IMR-90 (cell line): ENCODE results near the gene ZNF622. TPM values are rescaled to one million over a fixed set of nuclear protein-coding genes. Genes with fewer than 3 reads are reported as not detected.

ENCODE experiments used
- ATAC-seq: fragments of 200-7000 bp; cut with Tn5 transposase; 2 replicates; pipeline ENCODE4 v1.9.1; 2020; ENCODE audit warnings: low read depth, mild to moderate bottlenecking, moderate library complexity
- BruUV-seq: library from RNA; stranded (reverse); fragments of 400-500 nt; replicated peaks from 2 replicates; lab custom pipeline; 2021; lab: Mats Ljungman, UMichigan
- CTCF ChIA-PET: fragments of 300-600 bp; formaldehyde crosslinking; extraction: SDS; loops from one replicate; lab custom pipeline; 2021; ENCODE audit warnings: antibody characterized with exemption; lab: Yijun Ruan, JAX
- POLR2A ChIA-PET: fragments of 300-600 bp; sonication (Branson Sonifier 250); formaldehyde crosslinking; loops from one replicate; lab custom pipeline; 2022; ENCODE audit warnings: antibody characterized with exemption; ENCODE audit not compliant: unreplicated experiment; lab: Charles Lee
- DNase-seq: peaks from one replicate; pipeline ENCODE4 v3.0.0; 2013
- H2AFZ ChIP-seq: replicated peaks from 2 replicates; pipeline ENCODE3; 2013; ENCODE audit warnings: low read length, mild to moderate bottlenecking; ENCODE audit not compliant: poor library complexity
- H2AK5ac ChIP-seq: 2 replicates; pipeline ENCODE4 v1.6.1; 2013; ENCODE audit warnings: low read depth, low read length, inconsistent platforms
- H2AK9ac ChIP-seq: replicated peaks from 2 replicates; pipeline ENCODE3; 2013; ENCODE audit warnings: mild to moderate bottlenecking, low read depth, low read length, moderate library complexity; ENCODE audit not compliant: poor library complexity
- H2BK120ac ChIP-seq: 2 replicates; pipeline ENCODE4 v1.6.1; 2013; ENCODE audit warnings: low read depth, low read length, inconsistent platforms
- H2BK15ac ChIP-seq: 3 replicates; pipeline ENCODE4 v1.6.1; 2013; ENCODE audit warnings: low read depth, low read length, inconsistent platforms
- H2BK20ac ChIP-seq: 2 replicates; pipeline ENCODE4 v1.6.1; 2013; ENCODE audit warnings: low read depth, mild to moderate bottlenecking, inconsistent platforms, low read length, moderate library complexity
- H2BK5ac ChIP-seq: 2 replicates; pipeline ENCODE4 v1.6.1; 2013; ENCODE audit warnings: mild to moderate bottlenecking, low read depth, low read length, inconsistent platforms; ENCODE audit not compliant: poor library complexity, severe bottlenecking
- H3K14ac ChIP-seq: replicated peaks from 2 replicates; pipeline ENCODE4 v1.6.1; 2013; ENCODE audit warnings: low read depth, low read length, inconsistent platforms
- H3K18ac ChIP-seq: 2 replicates; pipeline ENCODE4 v1.6.1; 2013; ENCODE audit warnings: low read depth, low read length, control low read depth
- H3K23ac ChIP-seq: 2 replicates; pipeline ENCODE4 v1.6.1; 2013; ENCODE audit warnings: low read depth, low read length, inconsistent platforms
- H3K27ac ChIP-seq: 2 replicates; pipeline ENCODE4 v1.5.1; 2013; ENCODE audit warnings: mild to moderate bottlenecking, control low read depth, low read length; ENCODE audit not compliant: insufficient read depth
- H3K27me3 ChIP-seq: 2 replicates; pipeline ENCODE4 v1.6.1; 2013; ENCODE audit warnings: low read length; ENCODE audit not compliant: control insufficient read depth, insufficient read depth
- H3K36me3 ChIP-seq: 2 replicates; pipeline ENCODE4 v1.6.1; 2013; ENCODE audit warnings: low read length, mixed read lengths; ENCODE audit not compliant: control insufficient read depth, insufficient read depth
- H3K4ac ChIP-seq: 2 replicates; pipeline ENCODE4 v1.6.1; 2013; ENCODE audit warnings: low read depth, low read length, inconsistent platforms
- H3K4me1 ChIP-seq: 2 replicates; pipeline ENCODE4 v1.6.1; 2013; ENCODE audit warnings: low read length, mixed read lengths; ENCODE audit not compliant: control insufficient read depth, insufficient read depth
- H3K4me2 ChIP-seq: 2 replicates; pipeline ENCODE4 v1.6.1; 2013; ENCODE audit warnings: low read depth, mild to moderate bottlenecking, control low read depth, low read length, moderate library complexity
- H3K4me3 ChIP-seq: 2 replicates; pipeline ENCODE4 v1.5.1; 2013; ENCODE audit warnings: low read depth, mild to moderate bottlenecking, control low read depth, low read length, moderate library complexity; ENCODE audit not compliant: insufficient read depth
- H3K56ac ChIP-seq: 2 replicates; pipeline ENCODE4 v1.6.1; 2013; ENCODE audit warnings: low read length, inconsistent platforms; ENCODE audit not compliant: insufficient read depth; ENCODE audit errors: extremely low read depth
- H3K79me1 ChIP-seq, 2 experiments: 2 replicates each; pipeline ENCODE4 v1.6.1; 2013; ENCODE audit warnings: low read length in 2 of 2, inconsistent platforms in 1 of 2, low read depth in 1 of 2
- H3K9ac ChIP-seq: 2 replicates; pipeline ENCODE4 v1.6.1; 2013; ENCODE audit warnings: low read depth, low read length, control low read depth
- H3K9me1 ChIP-seq: 2 replicates; pipeline ENCODE4 v1.6.1; 2013; ENCODE audit warnings: low read length, inconsistent platforms; ENCODE audit not compliant: insufficient read depth
- H3K9me3 ChIP-seq: 2 replicates; pipeline ENCODE4 v1.6.1; 2013; ENCODE audit warnings: low read length; ENCODE audit not compliant: control insufficient read depth, insufficient read depth
- H4K20me1 ChIP-seq: 2 replicates; pipeline ENCODE4 v1.6.1; 2013; ENCODE audit warnings: low read length, inconsistent platforms; ENCODE audit not compliant: insufficient read depth
- H4K5ac ChIP-seq: 2 replicates; pipeline ENCODE4 v1.6.1; 2013; ENCODE audit warnings: mild to moderate bottlenecking, low read depth, low read length, control low read depth
- H4K8ac ChIP-seq, 2 experiments: 2 replicates each; pipeline ENCODE4 v1.6.1; 2013; ENCODE audit warnings: low read depth in 2 of 2, low read length in 2 of 2, control low read depth in 1 of 2, inconsistent platforms in 1 of 2
- H4K91ac ChIP-seq: 2 replicates; pipeline ENCODE4 v1.6.1; 2013; ENCODE audit warnings: low read depth, low read length, inconsistent platforms; ENCODE audit not compliant: insufficient read depth
- BHLHE40 ChIP-seq: fragments of 150-350 bp; IDR thresholded peaks from 2 replicates; pipeline ENCODE4 v1.6.1; 2016; ENCODE audit warnings: mild to moderate bottlenecking, low read depth, low read length
- CEBPB ChIP-seq: IDR thresholded peaks from 2 replicates; pipeline ENCODE4 v1.6.1; 2012; ENCODE audit warnings: low read depth, low read length, improper control_type of control experiment
- FOS ChIP-seq: fragments of 150-350 bp; IDR thresholded peaks from 2 replicates; pipeline ENCODE4 v1.6.1; 2016; ENCODE audit warnings: low read depth, low read length
- MAZ ChIP-seq: IDR thresholded peaks from 2 replicates; pipeline ENCODE4 v1.6.1; 2012; ENCODE audit warnings: low read depth, mild to moderate bottlenecking, low read length, improper control_type of control experiment, moderate library complexity, borderline replicate concordance
- NFE2L2 ChIP-seq: fragments of 150-350 bp; IDR thresholded peaks from 2 replicates; pipeline ENCODE4 v1.6.1; 2016; ENCODE audit warnings: low read depth, mild to moderate bottlenecking, low read length
- POLR2A ChIP-seq: IDR thresholded peaks from 2 replicates; pipeline ENCODE4 v1.6.1; 2012; ENCODE audit warnings: mild to moderate bottlenecking, low read depth, low read length
- RAD21 ChIP-seq: IDR thresholded peaks from 2 replicates; pipeline ENCODE4 v1.6.1; 2012; ENCODE audit warnings: low read length, improper control_type of control experiment
- RFX5 ChIP-seq: IDR thresholded peaks from 2 replicates; pipeline ENCODE4 v1.8.0; 2012; ENCODE audit warnings: low read depth, mild to moderate bottlenecking, low read length, moderate library complexity
- WGBS, 2 experiments: methylation state at CpG; one replicate each; pipeline versions ENCODE4 v1.1.5 to v1.1.7; 2013; ENCODE audit warnings: missing lambda C conversion rate in 2 of 2; ENCODE audit not compliant: insufficient read length in 1 of 2; ENCODE audit errors: extremely low coverage in 2 of 2; 5-methylcytosine and 5-hydroxymethylcytosine counted together
- dilution Hi-C: fragments of 300-500 bp; cut with HindIII; formaldehyde crosslinking; loops from one replicate; pipeline ENCODE4 v1.14.3; 2018; ENCODE audit warnings: low sequenced_read_pairs; ENCODE audit not compliant: unreplicated experiment
- in situ Hi-C: fragments of 300-500 bp; cut with MboI; formaldehyde crosslinking; loops from 3 replicates; pipeline ENCODE4 v1.14.3; 2019; ENCODE audit warnings: low sequenced_read_pairs, inconsistent platforms, mixed read lengths
- intact Hi-C: fragments of 100-400 bp; cut with micrococcal nuclease; formaldehyde crosslinking; loops from 2 replicates; pipeline ENCODE4 v1.10.0; 2022
- polyA plus RNA-seq, 3 experiments: library from polyadenylated mRNA; depleted of rRNA; stranded (reverse); fragments of >200 nt; gene quantifications; 2 replicates each; pipeline ENCODE4 v1.2.3, GENCODE V29; 2012; ENCODE audit warnings: low replicate concordance in 1 of 3
- total RNA-seq: library from RNA; depleted of rRNA; stranded (reverse); fragments of >200 nt; gene quantifications from 2 replicates; pipeline ENCODE4 v1.2.3, GENCODE V29; 2012
- TF ChIP-seq, protein P1 (sequence below): fragments of 150-350 bp; IDR thresholded peaks from 2 replicates; pipeline ENCODE4 v1.6.1; 2017; ENCODE audit warnings: mild to moderate bottlenecking, antibody characterized with exemption, low read length, low read depth
- TF ChIP-seq, protein P2 (sequence below): fragments of 150-350 bp; IDR thresholded peaks from 2 replicates; pipeline ENCODE4 v1.6.1; 2016; ENCODE audit warnings: low read depth, mild to moderate bottlenecking, low read length, moderate library complexity, borderline replicate concordance

ZNF622 gene
- total and polyA plus RNA-seq, 2 of the 4 experiments (the other 2 are of a cell fraction), result 19.5 to 49.3 TPM

GRCh38 chr5:16492398-16493140 lies 27.0 kb upstream of the ZNF622 start:
- Histone ChIP-seq H3K56ac (no peak overlapping the region), H4K5ac (no peak overlapping the region), H2BK5ac (no peak overlapping the region), H3K27ac (no peak overlapping the region), H3K9me1 (no peaks in the 10 kb centered on the region), H2AFZ (no peak overlapping the region), H2AK9ac (no peak overlapping the region), H3K79me1 (no peaks in the 10 kb centered on the region), H4K91ac (no peak overlapping the region), H2BK15ac (no peak overlapping the region), H3K4me3 (no peak overlapping the region), H3K4me1 (no peaks in the 10 kb centered on the region), H3K9me3 (peaks cover 3% of the 10 kb centered on the region; the same call in 1 of the 2 replicates), H3K27me3 (peaks cover 21% of the 10 kb centered on the region), H3K18ac (no peak overlapping the region), H2BK20ac (no peak overlapping the region), H3K9ac (no peak overlapping the region), H3K4ac (no peak overlapping the region), H3K36me3 (no peaks in the 10 kb centered on the region), H3K14ac (no peak overlapping the region), H4K20me1 (no peaks in the 10 kb centered on the region), H4K8ac (no peak overlapping the region), H3K4me2 (no peak overlapping the region), H2BK120ac (no peak overlapping the region), H2AK5ac (no peak overlapping the region), H3K23ac (no peak overlapping the region)
- 55% methylated on average over 5 of the region's 10 CpGs; no CpG with 5 or more reads in 1 of the 2 experiments for WGBS, 2 experiments
- BruUV-seq, result no TSS peak
- ATAC-seq (no peak), DNase-seq (peak; percentile 58)
- intact Hi-C loops, result no loop called here
- in situ Hi-C loops, result loop anchor here (25.0 kb wide), 1 partner anchor 1820 kb away; no protein-coding TSS in a partner anchor
- dilution Hi-C loops, result no loop called here
- POLR2A ChIA-PET, result no interaction called here
- CTCF ChIA-PET, result interaction anchor here (0.6 kb wide), 1 partner anchor 70 kb away, joined by 4 read pairs; no protein-coding TSS in a partner anchor
- TF ChIP-seq, protein P1, sequence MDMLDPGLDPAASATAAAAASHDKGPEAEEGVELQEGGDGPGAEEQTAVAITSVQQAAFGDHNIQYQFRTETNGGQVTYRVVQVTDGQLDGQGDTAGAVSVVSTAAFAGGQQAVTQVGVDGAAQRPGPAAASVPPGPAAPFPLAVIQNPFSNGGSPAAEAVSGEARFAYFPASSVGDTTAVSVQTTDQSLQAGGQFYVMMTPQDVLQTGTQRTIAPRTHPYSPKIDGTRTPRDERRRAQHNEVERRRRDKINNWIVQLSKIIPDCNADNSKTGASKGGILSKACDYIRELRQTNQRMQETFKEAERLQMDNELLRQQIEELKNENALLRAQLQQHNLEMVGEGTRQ, result no peak
- no peak for TF ChIP-seq RAD21
- TF ChIP-seq CEBPB, result no peak
- no peak for TF ChIP-seq BHLHE40
- no peak for TF ChIP-seq POLR2A
- no peak for TF ChIP-seq FOS
- TF ChIP-seq RFX5, result no peak
- TF ChIP-seq, protein P2, sequence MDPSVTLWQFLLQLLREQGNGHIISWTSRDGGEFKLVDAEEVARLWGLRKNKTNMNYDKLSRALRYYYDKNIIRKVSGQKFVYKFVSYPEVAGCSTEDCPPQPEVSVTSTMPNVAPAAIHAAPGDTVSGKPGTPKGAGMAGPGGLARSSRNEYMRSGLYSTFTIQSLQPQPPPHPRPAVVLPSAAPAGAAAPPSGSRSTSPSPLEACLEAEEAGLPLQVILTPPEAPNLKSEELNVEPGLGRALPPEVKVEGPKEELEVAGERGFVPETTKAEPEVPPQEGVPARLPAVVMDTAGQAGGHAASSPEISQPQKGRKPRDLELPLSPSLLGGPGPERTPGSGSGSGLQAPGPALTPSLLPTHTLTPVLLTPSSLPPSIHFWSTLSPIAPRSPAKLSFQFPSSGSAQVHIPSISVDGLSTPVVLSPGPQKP, result no peak
- no peak for TF ChIP-seq MAZ
- TF ChIP-seq NFE2L2, result no peak
